Measurements from ENCODE around the gene PTGER4. TPM values are rescaled to one million over a fixed set of nuclear protein-coding genes. Genes with fewer than 3 reads are reported as not detected.
"Not testable (repeated sequence)": the region's sequence is repeated elsewhere in the genome, so short reads cannot be mapped to it uniquely, and the experiment has no call there.

The PTGER4 gene
- total RNA-seq, 1 experiment from 2014 or later = 0.16 TPM

- DNase-seq = no peak
- POLR2A ChIA-PET = no interaction called here
Measured at GRCh38 chr5:40717281-40717680, 37.6 kb downstream of the PTGER4 start.

GRCh38 chr5:40720069-40720468 lies 40.4 kb downstream of the PTGER4 start:
- no peaks in the 10 kb centered on the region for H3K36me3 ChIP-seq (ENCODE audit: control insufficient read depth, insufficient read depth, low read length)
- no TSS peak for BruUV-seq (replicated peaks)
- H3K4me1 ChIP-seq = peaks cover 6% of the 10 kb centered on the region; the same call in 1 of the 2 replicates
- no peaks in the 10 kb centered on the region for H3K27me3 ChIP-seq (replicated peaks; ENCODE audit: control insufficient read depth, insufficient read depth, low read length)
- peaks cover 5% of the 10 kb centered on the region; the same call in 1 of the 2 replicates for H3K9me3 ChIP-seq
- intact Hi-C loops (cut with micrococcal nuclease; ENCODE audit: unreplicated experiment) = no loop called here
- H3K27ac Mint-ChIP-seq (ENCODE audit: unreplicated experiment) = no peak overlapping the region
- no peak for DNase-seq
- no peaks in the 10 kb centered on the region for H3K4me1 Mint-ChIP-seq (ENCODE audit: low read depth, unreplicated experiment)
- TF ChIP-seq CTCF (IDR thresholded peaks at IDR 0.05; ENCODE audit: insufficient read depth in 1 of 2, low read depth in 1 of 2, low read length in 1 of 2, severe bottlenecking in 1 of 2, unreplicated experiment in 1 of 2) = no peak
- POLR2A ChIA-PET = no interaction called here
- H3K36me3 Mint-ChIP-seq (ENCODE audit: insufficient read depth, unreplicated experiment) = peaks cover 13% of the 10 kb centered on the region
- CTCF ChIA-PET = no interaction called here
- no peak overlapping the region for H3K4me3 Mint-ChIP-seq (ENCODE audit: unreplicated experiment)
- no peak overlapping the region for H3K4me3 ChIP-seq (ENCODE audit: low read depth, low read length)
- peaks cover 7% of the 10 kb centered on the region for H3K9me3 Mint-ChIP-seq (ENCODE audit: unreplicated experiment)
- H3K27me3 Mint-ChIP-seq (ENCODE audit: insufficient read depth, unreplicated experiment) = no peaks in the 10 kb centered on the region

More at GRCh38 chr5:40717281-40717680, 37.6 kb downstream of the PTGER4 start:
- no peak overlapping the region for H3K4me3 Mint-ChIP-seq (ENCODE audit: unreplicated experiment)
- intact Hi-C loops (cut with micrococcal nuclease; ENCODE audit: unreplicated experiment) = no loop called here
- H3K27me3 Mint-ChIP-seq (ENCODE audit: insufficient read depth, unreplicated experiment) = no peaks in the 10 kb centered on the region
- H3K4me3 ChIP-seq (ENCODE audit: low read depth, low read length) = no peak overlapping the region
- no peak for TF ChIP-seq CTCF (IDR thresholded peaks at IDR 0.05; ENCODE audit: insufficient read depth in 1 of 2, low read depth in 1 of 2, low read length in 1 of 2, severe bottlenecking in 1 of 2, unreplicated experiment in 1 of 2)
- H3K9me3 Mint-ChIP-seq (ENCODE audit: unreplicated experiment) = peaks cover 7% of the 10 kb centered on the region
- BruUV-seq (replicated peaks) = no TSS peak
- CTCF ChIA-PET = no interaction called here
- H3K27me3 ChIP-seq (replicated peaks; ENCODE audit: control insufficient read depth, insufficient read depth, low read length) = no peaks in the 10 kb centered on the region
- no peaks in the 10 kb centered on the region for H3K4me1 Mint-ChIP-seq (ENCODE audit: low read depth, unreplicated experiment)
- H3K36me3 ChIP-seq (ENCODE audit: control insufficient read depth, insufficient read depth, low read length) = no peaks in the 10 kb centered on the region
- H3K4me1 ChIP-seq = peaks cover 6% of the 10 kb centered on the region; the same call in 1 of the 2 replicates
- H3K9me3 ChIP-seq = peaks cover 5% of the 10 kb centered on the region; the same call in 1 of the 2 replicates
- H3K27ac Mint-ChIP-seq (ENCODE audit: unreplicated experiment) = no peak overlapping the region
- peaks cover 13% of the 10 kb centered on the region for H3K36me3 Mint-ChIP-seq (ENCODE audit: insufficient read depth, unreplicated experiment)

GRCh38 chr5:40722497-40722911 lies 42.8 kb downstream of the PTGER4 start:
- DNase-seq; H3K4me3 ChIP-seq (ENCODE audit: low read depth, low read length); H3K4me1 Mint-ChIP-seq (ENCODE audit: low read depth, unreplicated experiment); H3K27ac Mint-ChIP-seq (ENCODE audit: unreplicated experiment); intact Hi-C loops (cut with micrococcal nuclease; ENCODE audit: unreplicated experiment); POLR2A ChIA-PET; CTCF ChIA-PET; H3K4me3 Mint-ChIP-seq (ENCODE audit: unreplicated experiment); H3K9me3 Mint-ChIP-seq (ENCODE audit: unreplicated experiment); BruUV-seq (replicated peaks); H3K9me3 ChIP-seq; H3K4me1 ChIP-seq; H3K27me3 Mint-ChIP-seq (ENCODE audit: insufficient read depth, unreplicated experiment); H3K27me3 ChIP-seq (replicated peaks; ENCODE audit: control insufficient read depth, insufficient read depth, low read length); H3K36me3 ChIP-seq (ENCODE audit: control insufficient read depth, insufficient read depth, low read length): not testable (repeated sequence)
- H3K36me3 Mint-ChIP-seq (ENCODE audit: insufficient read depth, unreplicated experiment) = peaks cover 13% of the 10 kb centered on the region

GRCh38 chr5:40733434-40733833 lies 53.7 kb downstream of the PTGER4 start:
- BruUV-seq (replicated peaks) = no TSS peak
- ChIA-PET POLR2A (no interaction called here), CTCF (no interaction called here)
- no peaks in the 10 kb centered on the region for H3K27me3 Mint-ChIP-seq (ENCODE audit: insufficient read depth, unreplicated experiment)
- intact Hi-C loops (cut with micrococcal nuclease; ENCODE audit: unreplicated experiment) = no loop called here
- H3K4me3 ChIP-seq (ENCODE audit: low read depth, low read length) = no peak overlapping the region
- H3K4me3 Mint-ChIP-seq (ENCODE audit: unreplicated experiment) = no peak overlapping the region
- no peaks in the 10 kb centered on the region for H3K27me3 ChIP-seq (replicated peaks; ENCODE audit: control insufficient read depth, insufficient read depth, low read length)
- peaks cover 23% of the 10 kb centered on the region for H3K4me1 Mint-ChIP-seq (ENCODE audit: low read depth, unreplicated experiment)
- H3K36me3 Mint-ChIP-seq (ENCODE audit: insufficient read depth, unreplicated experiment) = peaks cover under 1% of the 10 kb centered on the region
- peaks cover 23% of the 10 kb centered on the region for H3K4me1 ChIP-seq
- no peaks in the 10 kb centered on the region for H3K36me3 ChIP-seq (ENCODE audit: control insufficient read depth, insufficient read depth, low read length)
- DNase-seq = no peak
- H3K9me3 ChIP-seq = no peaks in the 10 kb centered on the region
- TF ChIP-seq CTCF (IDR thresholded peaks at IDR 0.05; ENCODE audit: insufficient read depth in 1 of 2, low read depth in 1 of 2, low read length in 1 of 2, severe bottlenecking in 1 of 2, unreplicated experiment in 1 of 2) = no peak
- no peaks in the 10 kb centered on the region for H3K9me3 Mint-ChIP-seq (ENCODE audit: unreplicated experiment)
- no peak overlapping the region for H3K27ac Mint-ChIP-seq (ENCODE audit: unreplicated experiment)

Measured in Caco-2 (cell line).